ENCODE data around the gene FOSL2. TPM values are rescaled to one million over a fixed set of nuclear protein-coding genes. Genes with fewer than 3 reads are reported as not detected.

FOSL2 gene
- total RNA-seq, 1 experiment from 2014 or later = 61.8 TPM

- DNase-seq (ENCODE audit: low spot score) = peak; percentile 85
These were observed 1.7 kb downstream of the FOSL2 start for GRCh38 chr2:28394331-28394877.

DNA sequence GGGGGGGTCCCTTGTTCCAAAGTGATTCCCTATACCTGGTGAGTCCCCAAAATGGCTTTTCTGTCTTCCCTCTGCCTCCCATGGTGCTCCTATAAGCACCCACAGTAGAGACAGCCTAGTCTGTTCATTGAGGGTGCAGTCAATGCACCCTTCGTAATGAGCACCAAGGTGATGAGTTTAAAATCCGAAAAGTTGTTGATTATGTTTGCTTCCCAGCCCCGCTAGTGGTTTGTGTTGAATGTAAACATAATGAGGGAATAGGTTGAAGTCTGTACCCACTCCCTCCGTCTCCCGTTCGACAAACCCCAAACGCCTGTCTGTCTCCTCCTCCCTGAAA, 2.3 kb downstream of the FOSL2 start:
- peak; percentile 55 for DNase-seq (ENCODE audit: low spot score)

DNA sequence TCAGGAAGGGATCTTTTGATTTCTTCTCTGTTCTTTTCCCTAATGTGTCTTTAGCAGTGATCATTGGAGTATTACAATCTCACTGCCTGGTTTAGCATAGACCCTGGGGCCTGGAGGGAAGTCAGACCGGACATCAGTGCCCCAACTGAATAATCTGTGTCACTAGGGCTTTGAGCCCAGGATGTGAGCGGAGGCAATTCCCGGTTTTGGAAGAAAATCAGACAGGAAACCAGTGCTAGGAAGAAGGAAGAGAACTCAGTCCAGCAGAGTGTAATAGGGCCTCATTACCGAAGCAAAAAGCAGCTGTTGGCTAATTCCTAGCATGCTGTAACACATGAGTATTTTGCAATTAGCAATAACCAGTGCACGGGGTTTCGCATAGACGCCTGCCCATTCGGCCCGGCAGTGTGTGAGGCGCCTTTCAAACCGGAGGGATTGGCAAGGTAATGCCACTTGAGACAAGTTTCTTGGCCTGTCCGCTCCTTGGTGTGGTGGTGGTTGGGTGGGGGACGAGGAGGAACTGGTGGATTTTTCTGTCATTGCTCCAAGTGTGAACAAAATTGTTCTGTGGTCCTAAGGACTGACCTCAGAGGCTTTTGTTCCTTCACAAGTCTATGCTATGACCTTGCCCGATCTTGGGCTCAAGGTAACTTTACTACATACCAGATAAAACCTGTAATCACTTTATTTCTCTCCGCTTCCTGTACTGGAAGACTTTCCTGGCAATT, 2.8 kb downstream of the FOSL2 start:
- peak; percentile 62 for DNase-seq (ENCODE audit: low spot score)

GRCh38 chr2:28397043-28397381, 4.4 kb downstream of the FOSL2 start:
- DNase-seq (ENCODE audit: low spot score) = no peak

DNA sequence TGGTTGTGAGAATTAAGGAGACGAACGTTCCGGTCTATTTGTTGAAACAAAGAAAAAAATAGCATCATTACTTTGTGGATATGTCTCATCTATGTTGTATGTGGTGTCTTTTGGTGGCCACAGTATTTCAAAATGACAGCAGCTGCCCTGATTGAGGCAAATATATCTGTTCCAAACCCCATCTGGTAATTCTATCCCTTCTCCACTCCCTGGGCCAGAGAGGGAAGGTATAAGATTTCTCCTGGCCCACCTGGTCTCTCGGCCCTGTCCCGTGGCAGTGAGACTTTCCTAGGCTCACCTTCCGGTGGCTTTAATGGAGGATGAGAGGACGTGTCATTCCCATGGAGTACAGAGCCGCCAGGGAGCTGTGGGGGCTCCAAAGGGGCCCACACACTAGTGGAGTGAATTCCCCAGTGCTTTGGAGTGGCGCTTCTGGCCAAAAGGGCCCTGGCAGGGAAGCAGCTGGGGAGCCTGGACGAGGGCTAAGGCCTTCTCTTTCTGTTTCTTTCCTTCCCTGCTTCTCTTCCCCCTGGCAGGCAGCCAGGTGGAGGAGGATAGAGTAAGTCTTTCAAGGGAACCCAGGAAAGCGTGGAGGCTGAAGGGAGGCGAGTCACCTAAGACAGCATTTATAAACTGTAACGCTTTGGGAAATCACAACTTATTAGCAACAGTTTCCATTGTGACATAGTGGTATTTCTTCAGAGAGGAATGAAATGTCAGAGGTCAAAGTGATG, 5.6 kb downstream of the FOSL2 start:
- DNase-seq (ENCODE audit: low spot score) = no peak

DNA sequence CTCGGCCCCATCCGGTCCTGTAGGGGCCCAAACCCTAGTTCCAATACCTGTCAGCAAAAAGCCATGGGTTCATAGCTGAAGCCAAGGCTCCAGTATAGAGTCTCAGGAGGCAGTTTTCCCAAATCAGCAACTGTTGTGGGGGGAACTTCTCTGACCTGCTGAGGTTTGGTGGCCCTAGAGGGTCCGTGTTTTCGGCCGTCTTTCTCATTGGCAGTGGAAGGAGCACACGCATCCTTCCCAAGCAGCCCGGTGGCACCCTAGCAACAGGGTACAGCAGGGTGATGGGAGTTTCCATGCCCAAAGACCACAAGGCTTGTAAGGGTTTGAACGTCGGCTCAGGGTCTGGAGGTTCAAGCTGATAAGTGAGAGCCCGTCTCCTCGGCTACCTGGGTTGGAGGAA, 6.6 kb downstream of the FOSL2 start:
- DNase-seq (ENCODE audit: low spot score) = no peak

DNA sequence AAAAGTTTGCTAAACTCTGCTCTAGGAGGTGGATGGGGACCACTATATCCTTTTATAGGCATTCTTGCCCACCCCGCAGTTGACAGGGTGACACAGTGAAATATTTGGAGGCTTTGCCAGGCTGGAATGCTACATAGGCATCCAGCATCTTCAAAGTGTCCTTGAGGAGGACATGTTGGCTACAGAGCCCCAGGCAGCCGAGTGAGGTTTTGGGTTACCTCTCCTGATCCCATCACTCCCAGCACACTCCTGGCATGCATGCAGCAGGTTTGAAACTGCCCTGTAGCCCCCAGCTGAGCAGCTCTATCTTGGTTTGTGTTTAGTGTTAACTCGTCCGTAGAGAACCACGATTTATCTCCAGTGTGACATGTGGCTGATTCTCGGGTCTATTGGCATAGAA, 7.3 kb downstream of the FOSL2 start:
- no peak for DNase-seq (ENCODE audit: low spot score)

DNA sequence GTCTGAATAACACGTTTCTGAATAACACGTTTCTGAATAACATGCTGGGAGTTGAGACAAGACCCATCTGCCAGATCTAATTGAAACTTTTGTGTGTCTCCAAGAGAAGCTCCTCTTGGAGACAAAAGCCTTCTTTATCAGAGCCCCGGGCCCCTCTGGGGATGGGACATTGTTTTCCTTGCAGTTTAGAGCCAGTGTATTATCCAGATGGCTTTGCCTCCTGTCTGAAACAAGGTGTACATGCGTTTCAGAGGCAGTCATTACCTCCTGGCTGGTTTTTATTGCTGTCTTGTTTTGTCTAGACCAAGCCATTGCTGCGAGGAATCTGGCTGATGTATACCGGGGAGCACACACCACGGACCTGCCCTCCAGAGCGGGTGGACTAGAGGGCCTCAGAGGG, 7.8 kb downstream of the FOSL2 start:
- DNase-seq (ENCODE audit: low spot score) = no peak

- no peak for DNase-seq (ENCODE audit: low spot score)
These were observed 8.3 kb downstream of the FOSL2 start for GRCh38 chr2:28400921-28401320.

DNA sequence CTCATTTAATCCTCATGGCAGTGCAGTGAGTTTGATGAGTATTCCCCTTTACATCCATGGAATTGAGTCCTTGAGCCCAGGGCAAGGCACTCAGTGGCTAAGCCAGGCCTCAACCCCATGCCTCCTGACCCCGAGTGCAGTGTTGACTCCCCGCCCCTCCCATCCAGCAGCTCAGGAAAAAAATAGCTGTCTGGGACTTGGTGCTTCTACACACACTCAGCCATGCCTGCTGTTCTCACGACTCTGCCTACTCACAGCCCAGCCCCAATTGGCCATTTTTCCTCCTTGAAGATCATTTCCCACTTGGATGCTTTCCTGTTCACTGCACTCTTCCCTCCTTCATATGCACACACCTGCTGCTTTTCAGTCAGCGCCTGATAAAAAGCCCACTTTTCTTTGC, 8.8 kb downstream of the FOSL2 start:
- no peak for DNase-seq (ENCODE audit: low spot score)

- no peak for DNase-seq (ENCODE audit: low spot score)
These were observed 9.4 kb downstream of the FOSL2 start for GRCh38 chr2:28401948-28402550.

GRCh38 chr2:28403370-28403956, 10.8 kb downstream of the FOSL2 start:
- no peak for DNase-seq (ENCODE audit: low spot score)

- DNase-seq (ENCODE audit: low spot score) = no peak
These were observed 11.4 kb downstream of the FOSL2 start for GRCh38 chr2:28404086-28404485.

DNA sequence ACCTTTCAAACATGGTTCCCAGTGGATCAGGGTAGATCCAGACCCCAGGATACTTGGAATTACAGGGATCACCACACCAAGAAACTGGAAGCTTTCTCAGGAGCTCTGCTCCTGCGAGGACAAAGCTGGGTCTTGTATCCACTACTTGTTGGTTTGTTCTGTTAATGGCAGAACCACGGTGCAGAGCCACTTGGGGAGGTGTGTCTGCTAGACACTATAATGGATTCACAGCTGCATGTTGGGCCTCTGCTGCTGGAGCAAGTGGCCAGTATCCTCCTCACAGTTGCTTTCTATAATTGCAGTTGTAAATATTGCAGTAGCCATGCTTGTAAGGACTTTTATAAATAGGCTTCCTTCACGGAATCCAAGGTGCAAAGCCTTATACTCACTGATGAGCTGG, 12.9 kb downstream of the FOSL2 start:
- DNase-seq (ENCODE audit: low spot score) = no peak

GRCh38 chr2:28406276-28407096, 13.8 kb downstream of the FOSL2 start:
- peak; percentile 32 for DNase-seq (ENCODE audit: low spot score)

GRCh38 chr2:28407131-28407975, 14.7 kb downstream of the FOSL2 start:
- no peak for DNase-seq (ENCODE audit: low spot score)

DNA sequence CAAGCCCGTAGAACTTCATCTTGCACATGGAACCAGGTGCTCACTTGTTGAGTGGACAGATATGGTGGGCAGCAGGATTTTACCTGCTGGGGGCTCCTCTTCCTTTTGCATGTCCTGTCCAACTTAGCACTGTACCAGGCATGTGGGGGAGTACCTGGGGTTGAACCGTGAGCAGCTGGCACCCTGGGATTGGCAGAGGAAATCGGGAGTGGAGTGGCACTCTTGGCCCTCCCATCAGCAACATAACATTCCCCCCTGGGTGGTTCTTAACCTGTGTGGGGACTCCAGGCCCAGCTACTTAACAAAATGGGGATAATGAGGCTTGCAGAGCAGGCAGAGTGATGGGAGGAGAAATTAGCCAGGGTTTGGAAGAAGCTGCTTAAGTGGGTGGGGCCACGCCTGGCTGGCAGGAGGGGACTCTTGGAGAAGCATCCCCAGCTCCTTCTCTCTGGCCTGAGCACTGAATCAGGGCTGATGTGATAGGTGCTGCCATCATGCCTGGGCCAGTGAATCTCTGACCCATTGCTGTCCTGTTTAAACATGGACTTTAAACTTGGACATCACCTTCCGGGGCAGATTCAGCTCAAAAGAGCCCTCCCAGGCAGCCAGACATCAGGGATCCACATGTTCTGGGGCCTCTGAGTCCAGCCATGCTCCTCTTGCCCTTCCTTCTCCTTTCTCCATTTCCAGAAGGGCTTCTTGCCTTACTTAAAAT, 15.5 kb downstream of the FOSL2 start:
- no peak for DNase-seq (ENCODE audit: low spot score)

DNA sequence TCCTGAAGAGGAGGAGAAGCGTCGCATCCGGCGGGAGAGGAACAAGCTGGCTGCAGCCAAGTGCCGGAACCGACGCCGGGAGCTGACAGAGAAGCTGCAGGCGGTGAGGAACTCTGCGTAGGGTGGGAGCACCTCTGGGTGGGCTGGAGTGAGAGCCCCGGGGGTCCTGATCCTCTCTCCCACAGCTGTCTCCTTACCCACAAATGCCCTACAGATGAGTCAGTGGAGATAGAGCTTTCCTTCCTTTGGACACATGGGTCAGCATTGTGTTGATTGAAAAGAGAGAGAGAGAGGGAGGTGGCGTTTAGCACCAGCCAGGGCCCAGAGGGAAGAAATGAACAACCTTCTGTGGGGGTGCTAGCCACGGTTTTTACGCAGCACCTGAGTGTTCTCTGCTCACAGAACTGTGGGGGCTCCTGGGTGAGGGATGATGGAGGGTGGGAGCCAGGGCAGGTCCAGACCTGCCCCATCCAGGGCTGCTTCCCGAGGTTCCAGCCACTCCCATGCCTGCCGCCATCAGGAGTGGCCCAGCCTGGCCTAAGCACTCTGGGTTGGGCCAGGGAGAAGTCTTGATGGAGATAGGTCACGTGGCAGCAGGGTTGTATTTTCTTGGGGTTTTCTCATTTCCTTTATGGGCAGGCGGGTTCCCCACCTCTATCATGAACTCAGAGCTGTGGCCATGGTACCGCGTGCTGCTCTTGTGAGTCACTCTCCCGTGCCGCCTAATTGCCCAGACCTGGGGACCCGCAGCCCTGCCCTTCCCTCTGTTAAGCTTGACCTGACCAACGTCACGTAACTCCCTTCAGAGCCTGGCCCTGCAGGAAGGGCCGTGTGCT, 16.3 kb downstream of the FOSL2 start:
- peak; percentile 79 for DNase-seq (ENCODE audit: low spot score)

DNA sequence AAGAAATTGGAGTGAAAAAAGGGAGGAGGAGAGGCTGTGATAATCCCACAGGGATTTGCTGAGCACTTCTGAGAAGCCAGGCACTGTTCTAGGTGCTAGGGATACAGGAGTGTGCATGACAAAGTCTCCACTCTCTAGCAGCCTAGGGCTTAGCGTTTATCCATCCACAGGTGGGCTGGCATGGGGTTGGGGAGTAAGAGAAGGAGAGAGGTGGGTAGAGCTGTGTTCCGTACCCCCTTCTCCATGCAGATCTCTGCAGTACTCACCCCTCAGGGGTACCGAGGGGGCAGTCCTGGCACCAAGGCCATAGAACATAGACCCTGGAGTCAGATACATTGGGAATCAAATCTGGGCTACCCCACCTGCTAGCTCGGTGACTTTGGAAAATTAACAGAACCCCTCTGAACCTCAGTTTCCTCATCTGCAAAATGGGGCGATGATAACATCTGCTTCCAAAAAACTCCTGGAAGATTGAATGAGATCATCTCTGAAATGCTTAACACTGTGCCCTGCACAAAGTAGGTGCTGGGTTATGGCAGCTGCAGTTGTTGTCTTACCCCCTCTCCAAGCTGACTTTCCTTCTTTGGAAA, 18.6 kb downstream of the FOSL2 start:
- DNase-seq (ENCODE audit: low spot score) = no peak
